Fibroblast of pulmonary artery (primary cell): Measurements from ENCODE around the gene CFAP45.

Experiments
- DNase-seq: peaks from one replicate; pipeline ENCODE4 v3.0.0-alpha.2; 2010; ENCODE audit warnings: low read depth
- H3K4me3 ChIP-seq: replicated peaks from 2 replicates; pipeline ENCODE4 v1.5.1; 2011; ENCODE audit warnings: low read depth, mild to moderate bottlenecking, control low read depth, low read length, moderate library complexity
- CTCF ChIP-seq: IDR thresholded peaks from 2 replicates; pipeline ENCODE4 v1.5.1; 2011; ENCODE audit warnings: mild to moderate bottlenecking, control low read depth, low read length, inconsistent platforms; ENCODE audit errors: missing control alignments

CFAP45 gene

GRCh38 chr1:159935719-159936272 is 35.8 kb upstream of the CFAP45 start:
- no peak overlapping the region for H3K4me3 ChIP-seq
- DNase-seq, result no peak
- TF ChIP-seq CTCF, result no peak

- no peak for DNase-seq
- H3K4me3 ChIP-seq, result no peak overlapping the region
- no peak for TF ChIP-seq CTCF
These were observed 35.3 kb upstream of the CFAP45 start for GRCh38 chr1:159935305-159935704.

GRCh38 chr1:159934136-159935039 is 34.4 kb upstream of the CFAP45 start:
- DNase-seq, result no peak
- no peak for TF ChIP-seq CTCF
- H3K4me3 ChIP-seq, result no peak overlapping the region

- no peak for DNase-seq
- no peak for TF ChIP-seq CTCF
- no peak overlapping the region for H3K4me3 ChIP-seq
These were observed 33.4 kb upstream of the CFAP45 start for GRCh38 chr1:159933347-159933746.

GRCh38 chr1:159932296-159933285 is 32.6 kb upstream of the CFAP45 start:
- no peak for DNase-seq
- H3K4me3 ChIP-seq, result no peak overlapping the region
- TF ChIP-seq CTCF, result no peak

GRCh38 chr1:159931795-159932173 is 31.8 kb upstream of the CFAP45 start:
- H3K4me3 ChIP-seq, result no peak overlapping the region
- DNase-seq, result no peak
- no peak for TF ChIP-seq CTCF
